PC-9 (cell line): Measurements from ENCODE around the gene ANXA1. TPM values are rescaled to one million over a fixed set of nuclear protein-coding genes. Genes with fewer than 3 reads are reported as not detected.

ENCODE experiments used
- BruUV-seq: library from RNA; stranded (reverse); fragments of 400-500 nt; replicated peaks from 2 replicates; lab custom pipeline; 2021; lab: Mats Ljungman, UMichigan
- CTCF ChIA-PET: fragments of 300-600 bp; sonication (Branson Sonifier 250); formaldehyde crosslinking; loops from one replicate; lab custom pipeline; 2022; ENCODE audit warnings: antibody characterized with exemption; lab: Charles Lee
- POLR2A ChIA-PET: fragments of 300-600 bp; sonication (Branson Sonifier 250); formaldehyde crosslinking; loops from one replicate; lab custom pipeline; 2022; ENCODE audit warnings: antibody characterized with exemption; ENCODE audit not compliant: unreplicated experiment; lab: Charles Lee
- DNase-seq, 2 experiments: peaks; one replicate each; pipeline versions ENCODE4 v3.0.0 to v3.0.0-alpha.2; 2015 to 2022; ENCODE audit warnings: mixed read lengths in 1 of 2
- H2AFZ ChIP-seq: fragments of 200-600 bp; sonication (generic); 2 replicates; pipeline ENCODE4 v1.8.1; 2017; ENCODE audit warnings: antibody characterized with exemption
- H3F3A ChIP-seq: fragments of 200-600 bp; sonication (generic); 2 replicates; pipeline ENCODE4 v1.8.1; 2017; ENCODE audit warnings: antibody characterized with exemption, mild to moderate bottlenecking, low read depth; ENCODE audit not compliant: insufficient read depth
- H3K27ac ChIP-seq: fragments of 200-600 bp; sonication (generic); 2 replicates; pipeline ENCODE4 v1.6.1; 2016; ENCODE audit warnings: mixed run types
- H3K27me3 ChIP-seq: fragments of 200-600 bp; sonication (generic); 2 replicates; pipeline ENCODE4 v1.6.1; 2016; ENCODE audit warnings: low read depth, mixed run types; ENCODE audit not compliant: insufficient read depth
- H3K36me3 ChIP-seq: fragments of 200-600 bp; sonication (generic); 2 replicates; pipeline ENCODE4 v1.6.1; 2016; ENCODE audit warnings: low read depth, mixed run types
- H3K4me1 ChIP-seq: fragments of 200-600 bp; sonication (generic); replicated peaks from 2 replicates; pipeline ENCODE4 v1.6.1; 2016; ENCODE audit warnings: mixed run types; ENCODE audit not compliant: insufficient read depth
- H3K4me2 ChIP-seq: fragments of 200-600 bp; sonication (generic); 2 replicates; pipeline ENCODE4 v1.6.1; 2017; ENCODE audit warnings: mixed run types
- H3K4me3 ChIP-seq: fragments of 200-600 bp; sonication (generic); 2 replicates; pipeline ENCODE4 v1.6.1; 2016; ENCODE audit warnings: mixed run types
- H3K79me2 ChIP-seq: fragments of 200-600 bp; sonication (generic); 2 replicates; pipeline ENCODE4 v1.6.1; 2017; ENCODE audit warnings: low read depth, mixed run types
- H3K9me2 ChIP-seq: fragments of 200-600 bp; sonication (generic); 2 replicates; pipeline ENCODE4 v1.8.1; 2017; ENCODE audit warnings: mild to moderate bottlenecking; ENCODE audit not compliant: insufficient read depth
- H3K9me3 ChIP-seq: fragments of 200-600 bp; sonication (generic); 2 replicates; pipeline ENCODE4 v1.8.1; 2016; ENCODE audit warnings: low read depth; ENCODE audit not compliant: insufficient read depth
- H4K20me1 ChIP-seq: fragments of 200-600 bp; sonication (generic); 2 replicates; pipeline ENCODE4 v1.8.1; 2017; ENCODE audit not compliant: insufficient read depth
- CTCF ChIP-seq: fragments of 200-600 bp; sonication (generic); conservative IDR thresholded peaks from 2 replicates; pipeline ENCODE4 v1.6.1; 2017; ENCODE audit warnings: mixed run types, antibody characterized with exemption, mild to moderate bottlenecking, moderate library complexity
- EZH2 ChIP-seq: fragments of 200-600 bp; sonication (generic); IDR thresholded peaks from 2 replicates; pipeline ENCODE4 v1.8.0; 2017; ENCODE audit warnings: antibody characterized with exemption, low read depth
- intact Hi-C: fragments of 100-400 bp; cut with micrococcal nuclease; formaldehyde crosslinking; loops from one replicate; pipeline ENCODE4 v1.10.0; 2022; ENCODE audit not compliant: unreplicated experiment
- total RNA-seq: library from RNA; stranded (reverse); gene quantifications from 2 replicates; pipeline ENCODE4 v1.2.3, GENCODE V29; 2021

The ANXA1 gene
- total RNA-seq, 1 experiment from 2014 or later, result 753 TPM

- H3K4me1 ChIP-seq, result no peaks in the 10 kb centered on the region
- CTCF ChIA-PET, result no interaction called here
- TF ChIP-seq CTCF (no peak), EZH2 (no peak)
Observed at GRCh38 chr9:73170185-73170957, 18.7 kb downstream of the ANXA1 start.

GRCh38 chr9:73172901-73173215 is 21.2 kb downstream of the ANXA1 start:
- Histone ChIP-seq H3K36me3 (no peaks in the 10 kb centered on the region), H3K9me3 (0 out of 2 replicates have a peak, but pooled peaks cover 6% of the 10 kb centered on the region), H3K79me2 (no peaks in the 10 kb centered on the region), H2AFZ (no peak overlapping the region), H4K20me1 (no peaks in the 10 kb centered on the region), H3F3A (peaks cover 14% of the 10 kb centered on the region; the same call in 1 of the 2 replicates), H3K27me3 (no peaks in the 10 kb centered on the region), H3K4me2 (no peak overlapping the region), H3K4me3 (no peak overlapping the region), H3K4me1 (peaks cover 14% of the 10 kb centered on the region), H3K27ac (no peak overlapping the region), H3K9me2 (no peaks in the 10 kb centered on the region)
- no TSS peak for BruUV-seq
- no peak for DNase-seq
- TF ChIP-seq CTCF (no peak), EZH2 (no peak)
- intact Hi-C loops, result no loop called here
- ChIA-PET CTCF (no interaction called here), POLR2A (interaction anchor here (0.6 kb wide), 1 partner anchor 104 kb away, joined by 3 read pairs; no protein-coding TSS in a partner anchor)

More at GRCh38 chr9:73170185-73170957, 18.7 kb downstream of the ANXA1 start:
- no TSS peak for BruUV-seq
- Histone ChIP-seq H3K27ac (no peak overlapping the region), H3K4me3 (no peak overlapping the region), H3K9me2 (no peaks in the 10 kb centered on the region), H2AFZ (no peak overlapping the region), H3K79me2 (no peaks in the 10 kb centered on the region), H3K36me3 (no peaks in the 10 kb centered on the region), H3K9me3 (no peaks in the 10 kb centered on the region), H4K20me1 (no peaks in the 10 kb centered on the region), H3K4me2 (no peak overlapping the region), H3K27me3 (no peaks in the 10 kb centered on the region), H3F3A (0 out of 2 replicates have a peak, but pooled peaks cover 3% of the 10 kb centered on the region)
- intact Hi-C loops, result no loop called here
- no peak for DNase-seq
- POLR2A ChIA-PET, result interaction anchor here (0.6 to 0.7 kb wide), 5 partner anchors 9 to 327 kb away, joined by 3 to 13 read pairs (median 3); partner anchors contain the start of gene ANXA1

- no peak for DNase-seq
Observed at GRCh38 chr9:73173557-73174329, 22.1 kb downstream of the ANXA1 start.

More at GRCh38 chr9:73173557-73174329, 22.1 kb downstream of the ANXA1 start:
- Histone ChIP-seq H3K4me1 (peaks cover 21% of the 10 kb centered on the region), H3K4me3 (no peak overlapping the region), H4K20me1 (no peaks in the 10 kb centered on the region), H3K27ac (no peak overlapping the region), H3K36me3 (no peaks in the 10 kb centered on the region), H3K4me2 (no peak overlapping the region), H3K79me2 (no peaks in the 10 kb centered on the region), H3F3A (peaks cover 17% of the 10 kb centered on the region; the same call in 1 of the 2 replicates), H3K27me3 (no peaks in the 10 kb centered on the region), H2AFZ (no peak overlapping the region), H3K9me2 (no peaks in the 10 kb centered on the region), H3K9me3 (peaks cover 6% of the 10 kb centered on the region; the same call in 1 of the 2 replicates)
- POLR2A ChIA-PET, result no interaction called here
- BruUV-seq, result no TSS peak
- TF ChIP-seq CTCF (no peak), EZH2 (no peak)
- intact Hi-C loops, result no loop called here
- CTCF ChIA-PET, result no interaction called here
